SK-N-SH (cell line): Measurements from ENCODE around the gene HIF3A. TPM values are rescaled to one million over a fixed set of nuclear protein-coding genes. Genes with fewer than 3 reads are reported as not detected.
A peak's percentile ranks its signal among the peaks of the same experiment; 100 is the strongest.
"Not testable (repeated sequence)": the region's sequence is repeated elsewhere in the genome, so short reads cannot be mapped to it uniquely, and the experiment has no call there.

Experiments
- CTCF ChIA-PET: fragments of 300-600, 350-600 bp; formaldehyde crosslinking; extraction: SDS; loops from one replicate; lab custom pipeline; 2021; lab: Yijun Ruan, JAX
- POLR2A ChIA-PET: fragments of 350-600 bp; sonication (Branson Sonifier 250); formaldehyde crosslinking; extraction: SDS; loops from one replicate; lab custom pipeline; 2020; ENCODE audit warnings: antibody characterized with exemption, inconsistent platforms; lab: Yijun Ruan, JAX
- DNase-seq: peaks from one replicate; pipeline ENCODE4 v3.0.0; 2012
- H2AFZ ChIP-seq: fragments of 200-600 bp; sonication (generic); 2 replicates; pipeline ENCODE4 v1.8.1; 2016; ENCODE audit warnings: antibody characterized with exemption, mild to moderate bottlenecking, low read depth
- H3F3A ChIP-seq: fragments of 200-600 bp; sonication (generic); replicated peaks from 2 replicates; pipeline ENCODE3; 2016; ENCODE audit warnings: antibody characterized with exemption, mild to moderate bottlenecking; ENCODE audit not compliant: insufficient read depth
- H3K27ac ChIP-seq, 2 experiments: fragments of 200-500 bp in 1 of 2; fragments of 200-600 bp in 1 of 2; sonication (Bioruptor generic) in 1 of 2; sonication (generic), shearing (Covaris generic) in 1 of 2; 2 replicates each; pipeline versions ENCODE4 v1.5.1 to v1.6.1; 2014 to 2016; ENCODE audit warnings: low read depth in 2 of 2, inconsistent platforms in 1 of 2, low read length in 1 of 2, mild to moderate bottlenecking in 1 of 2, mixed read lengths in 1 of 2
- H3K27me3 ChIP-seq: fragments of 200-600 bp; sonication (generic), shearing (Covaris generic); 2 replicates; pipeline ENCODE4 v1.6.1; 2016; ENCODE audit warnings: mixed run types; ENCODE audit not compliant: insufficient read depth
- H3K36me3 ChIP-seq, 2 experiments: fragments of 200-500 bp in 1 of 2; fragments of 200-600 bp in 1 of 2; sonication (Bioruptor generic) in 1 of 2; sonication (generic) in 1 of 2; replicated peaks in 1 of 2; 2 replicates each; pipeline versions ENCODE3 to v1.5.1; 2014 to 2016; ENCODE audit warnings: low read length in 1 of 2, mild to moderate bottlenecking in 1 of 2; ENCODE audit not compliant: insufficient read depth in 2 of 2, control insufficient read depth in 1 of 2
- H3K4me1 ChIP-seq, 2 experiments: fragments of 200-500 bp in 1 of 2; fragments of 200-600 bp in 1 of 2; sonication (Bioruptor generic) in 1 of 2; sonication (generic), shearing (Covaris generic) in 1 of 2; 2 replicates each; pipeline versions ENCODE4 v1.5.1 to v1.6.1; 2014 to 2016; ENCODE audit warnings: low read depth in 1 of 2, low read length in 1 of 2, mixed run types in 1 of 2; ENCODE audit not compliant: insufficient read depth in 2 of 2, control insufficient read depth in 1 of 2
- H3K4me2 ChIP-seq: fragments of 200-600 bp; sonication (generic), shearing (Covaris generic); 2 replicates; pipeline ENCODE4 v1.6.1; 2017; ENCODE audit warnings: mixed run types
- H3K4me3 ChIP-seq, 2 experiments: fragments of 200-500 bp in 1 of 2; fragments of 200-600 bp in 1 of 2; sonication (Bioruptor generic) in 1 of 2; sonication (generic), shearing (Covaris generic) in 1 of 2; 2 replicates each; pipeline versions ENCODE4 v1.5.1 to v1.8.1; 2014 to 2016; ENCODE audit warnings: low read depth in 2 of 2, inconsistent platforms in 1 of 2, low read length in 1 of 2, mild to moderate bottlenecking in 1 of 2, mixed read lengths in 1 of 2, moderate library complexity in 1 of 2
- H3K79me2 ChIP-seq: fragments of 200-600 bp; sonication (generic); 2 replicates; pipeline ENCODE4 v1.8.1; 2017; ENCODE audit warnings: mild to moderate bottlenecking; ENCODE audit not compliant: insufficient read depth
- H3K9ac ChIP-seq: fragments of 200-600 bp; sonication (generic); 2 replicates; pipeline ENCODE4 v1.6.1; 2017; ENCODE audit warnings: mixed run types
- H3K9me2 ChIP-seq: fragments of 200-600 bp; sonication (generic); 2 replicates; pipeline ENCODE4 v1.6.1; 2017; ENCODE audit warnings: mixed run types
- H3K9me3 ChIP-seq: fragments of 200-600 bp; sonication (generic); 2 replicates; pipeline ENCODE4 v1.6.1; 2017; ENCODE audit warnings: mixed run types, mild to moderate bottlenecking, moderate library complexity
- H4K20me1 ChIP-seq: fragments of 200-600 bp; sonication (generic); 2 replicates; pipeline ENCODE4 v1.6.1; 2017; ENCODE audit warnings: mild to moderate bottlenecking, mixed run types; ENCODE audit not compliant: insufficient read depth
- FOXJ3 ChIP-seq: sonication (generic); formaldehyde crosslinking; IDR thresholded peaks from 2 replicates; pipeline ENCODE4 v1.5.1; 2020; ENCODE audit warnings: mild to moderate bottlenecking, missing genetic modification reagents
- NFIC ChIP-seq: IDR thresholded peaks from 2 replicates; pipeline ENCODE4 v1.4.0; 2012; ENCODE audit warnings: borderline replicate concordance
- SMC3 ChIP-seq: IDR thresholded peaks from 2 replicates; pipeline ENCODE4 v1.6.1; 2012; ENCODE audit warnings: low read depth, low read length, improper control_type of control experiment
- YY1 ChIP-seq: IDR thresholded peaks from 2 replicates; pipeline ENCODE4 v1.4.0; 2012; ENCODE audit warnings: low read depth, mild to moderate bottlenecking
- ZBTB33 ChIP-seq: IDR thresholded peaks from 2 replicates; pipeline ENCODE4 v1.4.0; 2012; ENCODE audit warnings: low read depth, borderline replicate concordance
- WGBS: methylation state at CpG from one replicate; pipeline ENCODE4 v1.1.6; 2017; ENCODE audit warnings: low lambda C conversion rate; 5-methylcytosine and 5-hydroxymethylcytosine counted together
- polyA plus RNA-seq, 3 experiments: library from polyadenylated mRNA; depleted of rRNA; stranded (reverse); fragments of >200 nt; gene quantifications; 2 replicates each; pipeline ENCODE4 v1.2.3, GENCODE V29; 2012

The HIF3A gene
- polyA plus RNA-seq, 1 of the 3 experiments (the other 2 are of a cell fraction), result 0.92 TPM

GRCh38 chr19:46373491-46374359 lies 76.9 kb downstream of the HIF3A start (continued):
- TF ChIP-seq SMC3 (no peak), FOXJ3 (no peak), NFIC (peak; percentile 92)

GRCh38 chr19:46374536-46375475 lies 78.0 kb downstream of the HIF3A start:
- Histone ChIP-seq H2AFZ (no peak overlapping the region), H3K9ac (no peak overlapping the region), H3K9me3 (no peaks in the 10 kb centered on the region), H3K27ac (peak overlapping the region; percentile 63 to 67; a peak in 2 of 4 replicates), H3K36me3 (peaks cover 26 to 28% of the 10 kb centered on the region in 2 experiments), H3F3A (peaks cover 19% of the 10 kb centered on the region), H3K9me2 (no peaks in the 10 kb centered on the region), H4K20me1 (peaks cover 45% of the 10 kb centered on the region), H3K4me3 (no peak overlapping the region), H3K4me2 (peak overlapping the region; percentile 67; the same call in 1 of the 2 replicates), H3K4me1 (peaks cover 30 to 48% of the 10 kb centered on the region in 2 experiments), H3K27me3 (no peaks in the 10 kb centered on the region), H3K79me2 (peaks cover 51% of the 10 kb centered on the region)
- ChIA-PET CTCF (interaction anchor here (0.7 to 5.0 kb wide), 5 partner anchors 20 to 139 kb away, joined by 3 to 27 read pairs (median 5); partner anchors contain the start of gene PPP5C), POLR2A (no interaction called here)
- WGBS, result 89% methylated on average over 15 of the region's 21 CpGs
- DNase-seq, result no peak
- no peak for TF ChIP-seq FOXJ3
- no peak for TF ChIP-seq ZBTB33
- TF ChIP-seq YY1, result no peak

- DNase-seq, H2AFZ ChIP-seq, H3K9ac ChIP-seq, H3K9me3 ChIP-seq, POLR2A ChIA-PET, H3K4me2 ChIP-seq, H3K27ac ChIP-seq, H3K27me3 ChIP-seq, H3K9me2 ChIP-seq, H3K4me3 ChIP-seq: not testable (repeated sequence)
- Histone ChIP-seq H3F3A (peaks cover 19% of the 10 kb centered on the region), H3K79me2 (peaks cover 52% of the 10 kb centered on the region), H3K36me3 (peaks cover 29 to 35% of the 10 kb centered on the region in 2 experiments), H3K4me1 (peaks cover 30 to 48% of the 10 kb centered on the region in 2 experiments), H4K20me1 (peaks cover 45% of the 10 kb centered on the region)
- CTCF ChIA-PET, result interaction anchor here (2.5 to 5.0 kb wide), 2 partner anchors 20 to 94 kb away, joined by 12 to 27 read pairs; no protein-coding TSS in a partner anchor
- 93% methylated on average over 16 of the region's 22 CpGs for WGBS
These were observed 78.7 kb downstream of the HIF3A start for GRCh38 chr19:46375476-46376067.
